SK-MEL-5 (cell line): ENCODE measurements around the gene POM121. TPM values are rescaled to one million over a fixed set of nuclear protein-coding genes. Genes with fewer than 3 reads are reported as not detected.
"Not testable (repeated sequence)": the region's sequence is repeated elsewhere in the genome, so short reads cannot be mapped to it uniquely, and the experiment has no call there.

ENCODE experiments used
- DNase-seq: peaks from one replicate; pipeline ENCODE4 v3.0.0-alpha.2; 2016; ENCODE audit warnings: low read depth, low spot score
- in situ Hi-C: cut with HindIII; loops from 2 replicates; pipeline ENCODE4 v1.10.0; 2016; ENCODE audit warnings: low sequenced_read_pairs, high pct_unique_total_duplicates, low pct_unique_long_range_greater_than_20kb
- polyA plus RNA-seq, 2 experiments: library from polyadenylated mRNA; depleted of rRNA; stranded (reverse); fragments of >200 nt; gene quantifications; 2 replicates each; pipeline ENCODE4 v1.2.3, GENCODE V29; 2015
- total RNA-seq: library from RNA; depleted of rRNA; stranded (reverse); fragments of >200 nt; shearing (Covaris generic); gene quantifications from 2 replicates; pipeline ENCODE4 v1.2.3, GENCODE V29; 2014; rRNA removed

Gene POM121
- 9.2 and 12.8 TPM in 2 replicates for total RNA-seq
- polyA plus RNA-seq (2015; cell fraction: cytosol; rRNA removed) = 77.4 and 107 TPM in 2 replicates
- polyA plus RNA-seq (2015; cell fraction: nucleus; rRNA removed) = 39.0 and 57.6 TPM in 2 replicates

DNA sequence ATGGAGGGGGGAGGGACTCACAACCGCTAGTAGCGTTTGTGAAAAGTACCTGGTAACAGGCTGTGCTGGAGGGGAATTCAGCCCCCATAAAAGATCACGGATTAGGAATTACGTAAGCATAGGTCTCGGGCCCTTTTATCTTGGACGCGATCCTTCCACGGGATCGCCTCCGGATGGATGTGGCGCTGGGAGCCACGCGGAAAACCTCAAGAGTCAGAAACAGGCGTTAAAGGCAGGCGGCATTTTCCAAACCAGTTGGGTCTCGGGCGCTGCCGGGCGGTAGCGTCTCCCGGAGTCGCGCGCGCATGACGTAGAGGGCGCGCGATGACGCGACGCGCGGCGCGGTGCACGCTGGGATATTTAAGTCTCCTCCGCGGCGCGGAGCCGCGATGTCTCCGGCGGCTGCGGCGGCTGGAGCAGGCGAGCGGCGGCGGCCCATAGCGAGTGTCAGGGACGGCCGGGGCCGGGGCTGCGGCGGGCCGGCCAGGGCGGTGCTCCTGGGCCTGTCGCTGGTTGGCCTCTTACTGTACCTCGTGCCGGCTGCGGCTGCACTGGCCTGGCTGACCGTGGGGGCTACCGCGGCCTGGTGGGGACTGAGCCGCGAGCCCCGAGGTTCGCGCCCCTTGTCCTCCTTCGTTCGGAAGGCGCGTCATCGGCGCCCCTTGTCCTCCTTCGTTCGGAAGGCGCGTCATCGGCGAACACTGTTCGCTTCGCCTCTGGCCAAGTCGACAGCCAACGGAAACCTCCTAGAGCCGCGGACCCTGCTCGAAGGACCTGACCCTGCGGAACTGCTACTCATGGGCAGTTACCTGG, at the start of gene POM121:
Gene POM121, plus strand, starts transcription at position 363 of the 813 bp plus-strand sequence. Its CDS starts 27 bp downstream, at position 390.
- in situ Hi-C loops = no loop called here
- peak; percentile 86 for DNase-seq

DNA sequence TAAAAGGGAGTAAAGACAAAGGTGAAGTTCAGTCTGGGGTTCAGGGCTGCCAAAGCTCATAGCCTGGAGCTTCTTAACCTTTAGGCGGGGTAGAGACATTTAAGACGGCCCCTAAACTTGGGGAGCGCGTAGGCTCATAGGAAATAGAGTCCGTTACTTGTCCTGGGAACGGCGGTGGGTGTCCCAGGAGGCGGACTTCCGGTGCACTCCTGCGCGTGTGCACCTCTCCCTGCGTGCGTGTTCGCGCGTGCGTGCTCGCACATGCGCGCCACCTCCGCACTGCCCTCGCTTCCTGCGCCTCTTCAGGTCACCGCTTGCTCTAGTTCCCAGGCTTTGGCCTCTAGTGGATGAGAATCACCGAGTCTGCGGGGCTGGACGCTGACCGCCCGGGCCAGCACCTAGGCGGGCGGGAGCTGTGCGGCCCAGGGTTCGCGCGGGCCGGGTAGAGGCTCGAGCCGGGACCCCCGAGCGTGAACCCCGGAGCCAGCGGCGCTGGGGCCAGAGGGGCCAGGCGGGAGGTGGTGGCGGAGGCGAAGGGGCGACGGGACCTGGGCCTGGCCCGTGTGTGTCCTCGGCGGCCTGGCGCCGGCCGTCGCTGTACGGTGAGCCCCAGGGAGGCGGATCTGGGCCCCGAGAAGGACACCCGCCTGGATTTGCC, 45.7 kb upstream of the POM121 start:
- DNase-seq = peak; percentile 87
- in situ Hi-C loops = not testable (repeated sequence)

DNA sequence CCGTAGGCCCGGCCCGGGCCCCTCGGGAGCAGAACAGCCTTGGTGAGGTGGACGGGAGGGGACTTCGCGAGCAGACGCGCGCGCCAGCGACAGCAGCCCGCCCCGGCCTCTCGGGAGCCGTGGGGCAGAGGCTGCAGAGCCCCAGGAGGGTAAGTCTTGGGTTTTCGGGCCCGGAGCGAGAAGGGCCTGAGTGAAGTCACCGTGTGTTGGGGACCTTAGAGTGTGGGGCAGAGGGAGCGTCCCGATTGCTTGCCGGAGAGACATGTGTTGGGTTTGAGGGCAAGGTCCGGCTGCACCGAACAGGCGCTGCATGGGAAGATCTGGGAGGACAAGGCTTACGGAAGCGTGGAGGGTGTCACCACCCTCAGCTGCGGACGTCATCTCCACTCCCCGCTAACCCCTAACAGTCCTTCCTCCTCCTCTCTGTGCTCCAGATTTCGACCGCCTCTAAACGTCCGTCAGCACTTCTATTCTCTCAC, 45.1 kb upstream of the POM121 start:
- in situ Hi-C loops = not testable (repeated sequence)
- DNase-seq = peak; percentile 50

DNA sequence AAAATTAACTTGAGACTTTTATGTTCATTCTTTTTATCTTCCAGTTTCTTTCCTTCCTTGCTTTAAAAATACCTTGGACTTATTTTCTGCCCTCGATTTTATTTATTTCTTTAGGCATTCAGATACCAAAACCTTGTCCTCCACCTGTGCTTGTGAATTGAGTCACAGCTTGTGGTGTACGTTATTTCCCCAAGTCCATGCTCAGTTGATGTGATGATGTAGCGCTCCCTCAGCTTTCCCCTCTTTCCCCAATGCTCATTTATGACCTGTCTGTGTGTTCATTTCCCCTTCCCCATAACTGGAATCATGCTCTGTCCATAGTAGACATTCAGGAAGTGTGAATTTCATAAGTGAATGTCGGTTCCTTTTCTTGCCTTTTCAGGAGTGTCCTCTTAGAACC, 33.1 kb upstream of the POM121 start:
- in situ Hi-C loops, DNase-seq: not testable (repeated sequence)

DNA sequence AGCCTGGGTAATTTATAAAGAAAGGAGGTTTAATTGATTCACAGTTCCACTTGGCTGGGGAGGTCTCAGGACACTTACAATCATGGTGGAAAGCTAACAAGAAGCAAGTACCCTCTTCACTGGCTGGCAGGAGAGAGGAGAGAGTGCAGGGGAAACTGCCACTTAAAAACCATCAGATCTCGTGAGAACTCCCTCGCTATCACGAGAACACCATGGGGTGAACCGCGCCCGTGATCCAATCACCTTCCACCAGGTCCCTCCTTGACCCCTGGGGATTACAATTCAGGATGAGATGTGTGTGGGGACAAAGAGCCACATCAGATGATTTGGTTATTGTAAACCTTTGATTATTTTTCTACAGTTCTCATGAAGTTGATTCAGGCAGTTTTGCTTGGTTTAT, 20.2 kb upstream of the POM121 start:
- in situ Hi-C loops, DNase-seq: not testable (repeated sequence)

DNA sequence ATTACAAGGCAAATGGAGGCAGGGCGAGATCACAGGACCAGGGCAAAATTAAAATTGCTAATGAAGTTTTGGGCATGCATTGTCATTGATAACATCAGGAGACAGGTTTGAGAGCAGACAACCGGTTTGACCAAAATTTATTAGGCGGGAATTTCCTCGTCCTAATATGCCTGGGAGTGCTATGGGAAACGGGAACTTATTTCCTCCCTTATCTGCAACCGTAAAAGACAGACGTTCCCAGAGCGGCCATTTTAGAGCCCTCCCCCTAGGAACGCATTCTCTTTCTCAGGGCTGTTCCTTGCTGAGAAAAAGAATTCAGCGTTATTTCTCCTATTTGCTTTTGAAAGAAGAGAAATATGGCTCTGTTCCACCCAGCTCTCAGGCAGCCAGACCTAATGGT, 16.5 kb upstream of the POM121 start:
- DNase-seq, in situ Hi-C loops: not testable (repeated sequence)

DNA sequence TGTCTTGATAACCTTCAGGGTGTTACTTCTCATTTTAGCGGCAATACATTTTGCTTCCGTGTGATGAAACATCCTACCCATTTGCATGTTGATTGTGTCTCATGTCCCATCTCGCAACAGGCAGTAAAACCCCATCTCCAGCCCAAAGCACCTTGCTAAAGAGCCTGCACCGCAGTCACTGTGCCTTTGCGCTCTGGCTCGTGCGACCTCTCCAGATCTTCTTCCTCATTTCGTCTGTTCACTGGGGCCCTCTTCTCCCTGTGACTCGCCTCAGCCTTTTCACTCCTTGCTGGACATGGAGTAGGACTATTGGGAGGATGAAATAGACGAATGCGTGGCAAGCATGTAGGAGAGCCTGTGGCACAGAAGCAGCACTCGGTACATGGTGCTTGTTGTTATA, 13.5 kb upstream of the POM121 start:
- DNase-seq, in situ Hi-C loops: not testable (repeated sequence)

DNA sequence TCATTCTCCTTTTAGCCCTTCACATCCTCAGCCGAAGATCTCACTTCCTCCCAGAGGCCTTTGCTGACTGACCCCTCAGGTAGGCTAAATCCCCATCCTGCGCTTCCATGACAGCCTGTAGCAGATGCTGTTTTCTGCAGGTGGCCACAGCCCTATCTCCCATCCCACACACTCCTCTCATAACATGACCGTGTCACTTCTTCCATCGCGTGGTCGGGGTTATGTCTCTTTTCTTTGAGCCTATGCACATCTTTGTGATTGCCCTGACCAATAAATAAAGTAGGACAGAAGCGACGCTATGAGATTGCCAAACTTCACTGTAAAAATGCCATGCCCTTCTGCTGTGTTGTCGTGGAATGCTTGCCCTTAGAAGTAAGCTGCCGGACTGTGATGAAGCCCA, 11.1 kb upstream of the POM121 start:
- DNase-seq, in situ Hi-C loops: not testable (repeated sequence)

DNA sequence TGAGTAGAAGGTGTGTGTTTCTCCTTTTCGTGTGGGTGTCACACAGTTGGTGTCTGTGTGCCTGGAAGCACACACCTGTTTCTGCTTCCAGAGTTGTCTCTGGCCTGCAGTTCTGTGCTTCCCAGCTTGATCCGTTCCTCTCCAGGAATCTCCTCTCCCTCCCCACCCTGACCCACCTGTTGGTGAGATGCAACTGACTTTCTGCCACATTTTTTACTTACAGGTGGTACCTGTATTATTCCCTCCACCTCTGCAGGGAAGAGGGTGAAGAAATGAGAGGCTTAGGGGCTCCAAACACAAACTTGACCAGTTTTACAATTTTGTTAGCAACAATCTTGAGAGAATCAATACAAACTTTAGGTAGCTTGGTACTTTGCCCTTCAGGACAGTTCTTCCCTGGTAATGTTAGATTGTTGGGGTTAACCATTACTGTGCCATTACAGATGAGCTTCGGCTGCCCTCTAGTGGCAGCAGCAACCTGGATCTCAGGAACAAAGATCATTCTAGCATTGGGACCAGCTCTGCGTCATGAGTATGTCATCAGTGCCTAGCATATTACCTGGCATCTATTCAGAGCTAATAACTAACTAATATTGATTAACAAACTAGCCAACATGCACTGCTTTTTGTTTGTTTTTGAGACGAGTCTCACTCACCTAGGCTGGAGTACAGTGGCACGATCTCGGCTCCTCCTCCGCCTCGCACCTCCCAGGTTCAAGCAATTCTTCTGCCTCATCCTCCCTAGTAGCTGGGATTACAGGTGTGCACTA, 10.0 kb upstream of the POM121 start:
- in situ Hi-C loops = not testable (repeated sequence)
- peak; percentile 79 for DNase-seq

DNA sequence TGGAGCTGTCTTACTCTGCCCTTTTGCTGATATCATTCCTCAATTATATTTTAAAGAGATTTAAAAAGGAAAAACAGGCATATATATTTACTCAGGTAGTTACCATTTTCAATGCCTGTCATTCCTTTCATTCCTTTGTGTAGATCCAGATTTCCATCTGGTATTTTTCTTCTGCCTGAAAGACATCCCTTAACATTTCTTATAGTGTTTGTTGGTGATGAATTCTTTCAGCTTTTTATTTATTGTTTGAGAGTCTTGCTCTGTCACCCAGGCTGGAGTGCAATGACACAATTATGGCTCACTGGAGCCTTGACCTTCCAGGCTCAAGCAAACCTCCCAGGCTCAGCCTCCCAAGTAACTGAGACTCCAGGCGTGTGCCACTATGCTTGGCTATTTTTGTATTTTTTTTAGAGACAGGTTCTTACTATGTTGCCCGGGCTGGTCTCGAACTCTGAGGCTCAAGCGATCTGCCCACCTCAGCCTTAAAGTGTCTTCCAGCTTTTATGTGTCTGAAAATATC, 5.6 kb upstream of the POM121 start:
- in situ Hi-C loops = no loop called here
- no peak for DNase-seq

DNA sequence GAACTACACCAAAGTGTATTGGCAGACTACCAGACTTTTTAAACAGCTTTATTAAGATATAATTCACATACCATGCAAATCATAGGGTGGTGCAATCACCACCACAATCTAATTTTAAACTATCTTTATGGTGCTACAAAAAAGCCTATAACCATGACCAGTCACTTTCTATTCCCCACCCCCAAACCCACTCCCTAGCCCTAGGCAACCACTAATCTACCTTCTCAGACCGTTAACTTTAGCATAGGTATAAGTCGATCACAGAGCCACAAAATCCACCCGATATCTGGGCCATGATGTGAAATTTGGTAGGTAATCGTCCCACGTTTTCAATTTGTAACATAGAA, 536 bp upstream of the POM121 start:
- in situ Hi-C loops = no loop called here
- no peak for DNase-seq

DNA sequence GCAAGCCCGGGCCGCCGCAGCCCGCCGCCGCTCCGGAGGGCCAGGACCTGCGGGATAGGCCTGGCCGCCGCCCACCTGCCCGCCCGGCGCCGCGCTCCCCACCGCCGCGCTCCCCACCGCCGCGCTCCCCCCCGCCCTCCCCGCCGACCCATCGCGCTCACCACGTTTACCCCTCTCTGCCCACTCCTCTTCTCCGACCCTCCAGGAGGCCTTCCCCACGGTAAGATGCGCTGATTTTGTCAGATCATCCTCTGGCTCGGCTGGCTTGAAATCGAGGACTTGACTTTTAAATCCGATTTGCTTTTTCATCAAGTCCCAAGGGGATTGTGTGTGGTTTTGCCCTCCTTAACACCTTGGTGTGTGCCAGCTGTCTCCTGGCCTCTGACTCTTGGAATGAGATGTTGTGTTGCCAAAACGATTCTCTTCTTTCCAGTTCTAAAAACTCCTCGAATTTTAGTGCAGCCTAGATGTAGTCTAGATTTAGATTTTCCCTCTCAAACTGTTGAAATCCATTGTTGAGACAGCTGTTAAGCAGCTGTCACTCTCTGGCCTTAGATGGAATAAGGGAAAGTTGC, 738 bp downstream of the POM121 start:
- in situ Hi-C loops = no loop called here
- DNase-seq = no peak

DNA sequence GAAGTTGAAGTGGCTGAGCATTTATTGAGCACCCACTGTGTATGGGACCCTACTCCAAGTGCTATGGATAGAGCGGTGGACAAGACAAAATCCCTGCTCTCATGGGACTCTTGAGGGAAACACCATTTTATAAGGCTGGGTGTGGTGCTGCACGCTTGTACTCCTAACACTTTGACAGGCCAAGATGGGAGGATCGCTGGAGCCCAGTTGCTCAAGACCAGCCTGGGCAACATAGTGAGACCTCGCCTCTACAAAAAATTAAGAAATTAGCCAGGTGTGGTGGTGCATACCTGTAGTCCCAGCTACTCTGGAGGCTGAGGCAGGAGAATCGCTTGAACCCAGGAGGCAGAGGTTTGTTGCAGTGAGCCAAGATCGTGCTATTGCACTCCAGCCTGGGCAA, 2.9 kb downstream of the POM121 start:
- in situ Hi-C loops, DNase-seq: not testable (repeated sequence)

DNA sequence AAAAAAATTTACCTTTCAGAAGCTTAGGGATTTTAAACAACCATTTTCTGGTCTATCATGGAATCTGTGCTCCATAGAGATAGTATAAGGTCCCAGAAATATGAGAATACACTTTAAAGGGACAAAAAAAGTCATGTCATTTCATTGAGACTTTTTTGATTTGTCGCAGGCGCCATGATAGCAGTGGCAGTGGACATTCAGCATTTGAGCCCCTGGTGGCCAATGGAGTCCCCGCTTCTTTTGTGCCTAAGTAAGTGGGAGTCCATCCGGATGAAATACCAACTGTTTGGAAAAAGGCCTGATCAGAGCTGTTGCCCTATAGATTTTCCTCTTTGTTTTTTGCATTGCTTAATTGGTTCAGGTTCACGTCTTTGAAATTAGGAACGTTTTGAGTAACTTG, 3.3 kb downstream of the POM121 start:
- DNase-seq, in situ Hi-C loops: not testable (repeated sequence)

DNA sequence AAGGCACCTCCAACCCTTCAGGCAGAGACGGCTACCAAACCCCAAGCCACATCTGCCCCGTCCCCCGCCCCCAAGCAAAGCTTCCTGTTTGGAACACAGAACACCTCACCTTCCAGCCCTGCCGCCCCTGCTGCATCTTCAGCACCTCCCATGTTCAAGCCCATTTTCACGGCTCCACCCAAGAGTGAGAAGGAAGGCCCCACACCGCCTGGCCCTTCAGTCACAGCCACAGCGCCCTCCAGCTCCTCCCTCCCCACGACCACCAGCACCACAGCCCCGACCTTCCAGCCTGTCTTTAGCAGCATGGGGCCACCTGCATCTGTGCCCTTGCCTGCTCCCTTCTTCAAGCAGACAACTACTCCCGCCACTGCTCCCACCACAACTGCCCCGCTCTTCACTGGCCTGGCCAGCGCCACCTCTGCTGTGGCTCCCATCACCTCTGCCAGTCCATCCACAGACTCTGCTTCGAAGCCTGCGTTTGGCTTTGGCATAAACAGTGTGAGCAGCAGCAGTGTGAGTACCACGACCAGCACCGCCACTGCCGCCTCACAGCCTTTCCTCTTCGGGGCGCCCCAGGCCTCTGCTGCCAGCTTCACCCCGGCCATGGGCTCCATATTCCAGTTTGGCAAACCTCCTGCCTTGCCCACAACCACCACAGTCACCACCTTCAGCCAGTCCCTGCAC, 17.3 kb downstream of the POM121 start:
- DNase-seq, in situ Hi-C loops: not testable (repeated sequence)

DNA sequence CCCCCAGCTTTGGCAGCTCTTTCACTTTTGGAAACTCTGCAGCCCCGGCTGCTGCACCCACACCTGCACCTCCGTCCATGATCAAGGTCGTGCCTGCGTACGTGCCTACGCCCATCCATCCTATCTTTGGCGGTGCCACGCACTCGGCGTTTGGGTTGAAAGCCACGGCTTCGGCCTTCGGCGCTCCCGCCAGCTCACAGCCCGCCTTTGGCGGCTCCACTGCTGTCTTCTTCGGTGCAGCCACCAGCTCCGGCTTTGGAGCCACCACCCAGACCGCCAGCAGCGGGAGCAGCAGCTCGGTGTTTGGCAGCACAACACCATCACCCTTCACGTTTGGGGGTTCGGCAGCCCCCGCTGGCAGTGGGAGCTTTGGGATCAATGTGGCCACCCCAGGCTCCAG, 18.1 kb downstream of the POM121 start:
- DNase-seq, in situ Hi-C loops: not testable (repeated sequence)

DNA sequence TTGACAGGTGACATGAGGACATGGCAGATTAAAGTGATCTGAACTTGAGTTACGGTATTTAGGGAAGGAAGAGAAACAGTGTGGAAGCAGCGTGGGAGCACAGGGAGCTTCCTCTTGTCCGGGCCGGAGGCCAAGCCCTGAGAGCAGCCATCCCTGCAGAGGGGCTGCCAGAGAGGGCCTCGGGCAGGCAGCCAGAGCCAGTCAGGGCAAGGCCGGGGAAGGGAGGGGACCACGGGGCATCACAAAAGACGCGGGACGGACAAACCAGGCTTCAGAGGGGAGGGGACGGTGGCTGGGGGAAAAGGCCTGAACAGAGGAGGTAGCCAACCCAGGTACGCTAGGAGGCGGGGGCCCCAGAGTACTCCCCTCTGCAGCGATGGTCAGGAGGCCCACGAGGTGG, 20.0 kb downstream of the POM121 start:
- DNase-seq, in situ Hi-C loops: not testable (repeated sequence)
